Loucy (cell line): ENCODE data around the gene ROPN1B.
"Not testable (repeated sequence)": the region's sequence is repeated elsewhere in the genome, so short reads cannot be mapped to it uniquely, and the experiment has no call there.

ENCODE experiments used
- H2AFZ ChIP-seq: fragments of 200-600 bp; sonication (generic); 2 replicates; pipeline ENCODE4 v1.6.0; 2016; ENCODE audit warnings: antibody characterized with exemption, mild to moderate bottlenecking, low read length, moderate library complexity
- H3F3A ChIP-seq: fragments of 200-600 bp; 2 replicates; pipeline ENCODE4 v1.6.0; 2016; ENCODE audit warnings: antibody characterized with exemption, low read depth, mild to moderate bottlenecking
- H3K27me3 ChIP-seq: fragments of 200-600 bp; sonication (generic); 2 replicates; pipeline ENCODE4 v1.6.1; 2014; ENCODE audit warnings: low read length, mild to moderate bottlenecking; ENCODE audit not compliant: insufficient read depth, poor library complexity, severe bottlenecking
- H3K36me3 ChIP-seq: fragments of 200-600 bp; sonication (generic); 2 replicates; pipeline ENCODE4 v1.6.1; 2016; ENCODE audit warnings: low read length; ENCODE audit not compliant: insufficient read depth
- H3K4me1 ChIP-seq: fragments of 200-600 bp; sonication (generic); 2 replicates; pipeline ENCODE4 v1.5.1; 2014; ENCODE audit warnings: low read length, mild to moderate bottlenecking; ENCODE audit not compliant: insufficient read depth, poor library complexity, severe bottlenecking
- H3K4me2 ChIP-seq: fragments of 200-600 bp; sonication (generic); 2 replicates; pipeline ENCODE4 v1.6.0; 2014; ENCODE audit warnings: antibody characterized with exemption, low read length, low read depth, mild to moderate bottlenecking; ENCODE audit not compliant: poor library complexity, severe bottlenecking
- H3K4me3 ChIP-seq: fragments of 200-600 bp; sonication (generic); 2 replicates; pipeline ENCODE4 v1.5.1; 2014; ENCODE audit warnings: low read length, mild to moderate bottlenecking, mixed read lengths; ENCODE audit not compliant: poor library complexity, severe bottlenecking
- H3K79me2 ChIP-seq: fragments of 200-600 bp; sonication (generic); 2 replicates; pipeline ENCODE4 v1.6.1; 2014; ENCODE audit warnings: low read length; ENCODE audit not compliant: insufficient read depth
- H3K9ac ChIP-seq: fragments of 200-600 bp; sonication (generic); 2 replicates; pipeline ENCODE4 v1.6.0; 2014; ENCODE audit warnings: mild to moderate bottlenecking, low read depth, low read length, moderate library complexity; ENCODE audit not compliant: poor library complexity, severe bottlenecking
- H3K9me2 ChIP-seq: fragments of 200-600 bp; sonication (generic); replicated peaks from 2 replicates; pipeline ENCODE4 v1.6.1; 2016; ENCODE audit warnings: low read depth, low read length, mixed read lengths
- H3K9me3 ChIP-seq: fragments of 200-600 bp; sonication (generic); 2 replicates; pipeline ENCODE4 v1.6.1; 2014; ENCODE audit warnings: mild to moderate bottlenecking, antibody characterized with exemption, low read length, low read depth; ENCODE audit not compliant: insufficient read depth
- H4K20me1 ChIP-seq: fragments of 200-600 bp; sonication (generic); 2 replicates; pipeline ENCODE4 v1.6.0; 2014; ENCODE audit warnings: antibody characterized with exemption, low read length, mild to moderate bottlenecking; ENCODE audit not compliant: insufficient read depth, poor library complexity, severe bottlenecking
- CTCF ChIP-seq: fragments of 200-600 bp; sonication (generic); conservative IDR thresholded peaks from 2 replicates; pipeline ENCODE4 v1.5.1; 2014; ENCODE audit warnings: mild to moderate bottlenecking, antibody characterized with exemption, low read length
- EZH2phosphoT487 ChIP-seq: fragments of 200-600 bp; IDR thresholded peaks from 2 replicates; pipeline ENCODE4 v1.6.1; 2018; ENCODE audit warnings: antibody characterized with exemption, mild to moderate bottlenecking, moderate library complexity, borderline replicate concordance

Gene ROPN1B

GRCh38 chr3:125965505-125965904, 3.5 kb upstream of the ROPN1B start:
- Histone ChIP-seq H3K4me1 (no peaks in the 10 kb centered on the region), H3K9me3 (no peaks in the 10 kb centered on the region), H3K4me3 (no peak overlapping the region), H4K20me1 (no peaks in the 10 kb centered on the region), H3K4me2 (no peak overlapping the region), H2AFZ (no peak overlapping the region), H3K27me3 (no peaks in the 10 kb centered on the region), H3F3A (no peaks in the 10 kb centered on the region), H3K9ac (no peak overlapping the region), H3K9me2 (no peaks in the 10 kb centered on the region), H3K36me3 (no peaks in the 10 kb centered on the region), H3K79me2 (no peaks in the 10 kb centered on the region)
- TF ChIP-seq CTCF (no peak), EZH2phosphoT487 (no peak)

GRCh38 chr3:125967156-125967555, 1.8 kb upstream of the ROPN1B start:
- Histone ChIP-seq H3K27me3 (no peaks in the 10 kb centered on the region), H3K9me2 (no peaks in the 10 kb centered on the region), H3F3A (no peaks in the 10 kb centered on the region), H3K79me2 (no peaks in the 10 kb centered on the region), H2AFZ (no peak overlapping the region), H3K4me3 (no peak overlapping the region), H4K20me1 (no peaks in the 10 kb centered on the region), H3K36me3 (no peaks in the 10 kb centered on the region), H3K9ac (no peak overlapping the region), H3K4me1 (no peaks in the 10 kb centered on the region), H3K4me2 (no peak overlapping the region), H3K9me3 (no peaks in the 10 kb centered on the region)
- TF ChIP-seq EZH2phosphoT487 = no peak
- TF ChIP-seq CTCF = no peak

- not testable (repeated sequence) for H3K4me2 ChIP-seq, H3K4me1 ChIP-seq, H2AFZ ChIP-seq, H3K36me3 ChIP-seq, H4K20me1 ChIP-seq, H3K9ac ChIP-seq, H3F3A ChIP-seq, H3K9me3 ChIP-seq, H3K79me2 ChIP-seq, H3K4me3 ChIP-seq, H3K27me3 ChIP-seq, H3K9me2 ChIP-seq
These were observed 857 bp upstream of the ROPN1B start for GRCh38 chr3:125968121-125968520.

GRCh38 chr3:125971997-125972944, 3.3 kb downstream of the ROPN1B start:
- H3F3A ChIP-seq, H3K9me2 ChIP-seq, H4K20me1 ChIP-seq, H3K36me3 ChIP-seq, H3K79me2 ChIP-seq, H3K4me1 ChIP-seq, H3K27me3 ChIP-seq, H3K9me3 ChIP-seq: not testable (repeated sequence)
- Histone ChIP-seq H2AFZ (peak overlapping the region; percentile 76), H3K9ac (peak overlapping the region; percentile 50), H3K4me3 (peak overlapping the region; percentile 74), H3K4me2 (peak overlapping the region; percentile 94)
- TF ChIP-seq CTCF = peak; percentile 65

GRCh38 chr3:125975245-125976002, 6.4 kb downstream of the ROPN1B start:
- not testable (repeated sequence) for H3K9me3 ChIP-seq, H3K4me3 ChIP-seq, H3K4me2 ChIP-seq, H3K4me1 ChIP-seq, H3K36me3 ChIP-seq, H3K9ac ChIP-seq, H4K20me1 ChIP-seq, H3F3A ChIP-seq, H2AFZ ChIP-seq, H3K27me3 ChIP-seq, H3K79me2 ChIP-seq, H3K9me2 ChIP-seq
